HL-60 (cell line): ENCODE measurements around the gene PPP1R14C.

Experiments
- CTCF ChIP-seq: IDR thresholded peaks from one replicate; pipeline ENCODE4 v1.5.1; 2011; ENCODE audit warnings: low read length, control low read depth, inconsistent platforms; ENCODE audit not compliant: insufficient read depth
- POLR2AphosphoS5 ChIP-seq: IDR thresholded peaks from 2 replicates; pipeline ENCODE4 v1.6.1; 2012; ENCODE audit warnings: low read depth

- TF ChIP-seq CTCF (no peak), POLR2AphosphoS5 (no peak)
Measured at GRCh38 chr6:150279533-150279932, 136.7 kb downstream of the PPP1R14C start.
